NCI-H146 treated with DMSO at 0.1 percent for 48 hours (cell line): Measurements from ENCODE around the gene S1PR2.
A peak's percentile ranks its signal among the peaks of the same experiment; 100 is the strongest.
"Not testable (repeated sequence)": the region's sequence is repeated elsewhere in the genome, so short reads cannot be mapped to it uniquely, and the experiment has no call there.

ENCODE experiments used
- DNase-seq: peaks from one replicate; lab custom pipeline; 2025; ENCODE audit not compliant: unreplicated experiment; lab: John Stamatoyannopoulos, UW

S1PR2 gene

DNA sequence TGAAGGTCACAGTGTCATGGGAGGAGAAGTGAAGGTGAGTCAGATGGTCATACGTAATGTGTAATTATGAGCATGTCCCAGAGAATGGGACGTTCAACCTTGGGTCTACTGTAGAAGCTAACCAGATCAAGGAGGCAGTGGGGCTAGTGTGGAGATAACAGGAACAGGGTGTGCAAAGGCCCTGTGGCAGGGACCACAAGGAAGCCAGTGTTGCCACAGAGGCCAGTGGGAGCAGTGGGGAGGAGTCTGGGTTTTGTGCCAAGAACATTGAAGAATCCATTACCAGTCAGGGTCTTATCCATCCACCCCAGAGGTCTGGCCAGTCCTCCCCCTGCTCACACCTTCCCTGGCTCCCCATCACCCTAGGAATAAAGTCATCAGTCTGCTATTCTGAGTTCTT is 24.2 kb upstream of the S1PR2 start:
- no peak for DNase-seq

DNA sequence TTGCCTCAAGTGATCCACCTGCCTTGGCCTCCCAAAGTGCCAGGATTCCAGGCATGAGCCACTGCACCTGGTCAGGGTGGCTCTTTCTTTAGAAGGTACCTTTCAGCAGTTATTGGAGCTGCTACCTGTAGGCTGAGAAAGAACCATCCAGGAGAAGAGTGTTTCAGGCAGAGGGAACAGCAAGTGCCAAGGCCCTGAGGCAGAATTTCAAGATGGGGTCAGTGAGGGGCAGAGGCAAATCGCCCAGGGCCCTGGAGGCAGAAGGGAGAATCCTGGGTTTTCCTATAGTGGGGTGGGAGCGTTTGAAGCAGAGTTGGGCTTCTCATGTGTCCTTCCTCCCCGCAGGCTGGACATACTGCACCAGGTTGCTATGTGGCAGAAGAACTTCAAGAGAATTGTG is 23.1 kb upstream of the S1PR2 start:
- DNase-seq, result no peak

DNA sequence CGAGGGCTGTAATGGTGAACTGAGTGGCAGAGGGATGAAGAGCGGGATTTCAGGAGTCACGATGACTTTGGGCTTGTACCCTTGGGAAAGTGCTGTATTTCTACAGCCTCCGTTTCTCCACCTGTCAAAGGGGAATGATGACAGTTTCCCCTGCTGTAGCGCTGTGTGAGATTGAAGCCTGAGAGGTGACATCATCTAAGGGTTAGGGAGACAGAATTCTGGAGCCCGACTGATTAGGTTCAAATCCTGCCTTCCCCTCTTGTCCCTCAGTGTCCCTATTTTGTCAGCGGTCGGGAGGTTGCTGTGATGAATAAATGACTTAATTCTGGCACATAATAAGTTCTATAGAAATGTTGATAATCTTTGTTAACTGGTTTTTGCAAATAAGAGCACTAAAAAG is 21.6 kb upstream of the S1PR2 start:
- DNase-seq, result no peak

DNA sequence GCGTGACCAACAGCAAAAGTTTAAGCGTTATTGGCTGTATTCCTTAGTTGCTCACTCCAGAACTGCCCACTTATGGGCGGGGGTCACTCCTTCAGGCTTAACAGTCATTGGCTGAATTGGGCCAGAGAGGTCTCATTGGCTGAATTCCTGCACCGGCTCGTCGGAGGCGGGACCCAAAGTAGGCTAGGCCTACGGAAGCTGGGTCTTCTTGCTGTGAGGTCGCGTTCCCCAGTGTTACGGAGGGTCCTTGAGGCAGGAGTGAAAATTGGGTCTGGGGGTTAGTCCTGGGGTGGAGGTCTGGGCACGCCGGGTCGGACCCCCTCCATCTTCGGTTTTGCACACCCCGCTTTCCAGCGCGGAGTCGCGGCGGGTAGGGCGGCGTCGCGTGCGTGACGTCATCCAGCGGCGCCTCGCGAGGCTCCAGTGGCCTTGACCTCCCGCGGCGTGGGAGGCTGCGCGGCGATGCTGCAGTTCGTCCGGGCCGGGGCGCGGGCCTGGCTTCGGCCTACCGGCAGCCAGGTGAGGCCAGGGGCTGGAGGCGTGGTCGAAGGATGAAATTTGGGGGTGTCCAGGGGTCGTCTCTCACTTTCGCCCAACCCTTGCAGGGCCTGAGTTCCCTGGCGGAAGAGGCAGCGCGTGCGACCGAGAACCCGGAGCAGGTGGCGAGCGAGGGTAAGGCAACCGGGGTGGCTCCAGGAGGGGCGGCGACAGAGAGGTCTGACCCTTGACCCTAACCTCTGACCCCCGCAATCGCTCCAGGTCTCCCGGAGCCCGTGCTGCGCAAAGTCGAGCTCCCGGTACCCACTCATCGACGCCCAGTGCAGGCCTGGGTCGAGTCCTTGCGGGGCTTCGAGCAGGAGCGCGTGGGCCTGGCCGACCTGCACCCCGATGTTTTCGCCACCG is 20.9 kb upstream of the S1PR2 start, which contains the start of gene MRPL4:
Gene MRPL4 (plus strand): TSS at position 423 of the 903 bp plus-strand sequence. CDS start 40 bp downstream, at position 463.
- peak; percentile 99 for DNase-seq

- no peak for DNase-seq
Measured at GRCh38 chr19:10246511-10246910, 15.4 kb upstream of the S1PR2 start.

DNA sequence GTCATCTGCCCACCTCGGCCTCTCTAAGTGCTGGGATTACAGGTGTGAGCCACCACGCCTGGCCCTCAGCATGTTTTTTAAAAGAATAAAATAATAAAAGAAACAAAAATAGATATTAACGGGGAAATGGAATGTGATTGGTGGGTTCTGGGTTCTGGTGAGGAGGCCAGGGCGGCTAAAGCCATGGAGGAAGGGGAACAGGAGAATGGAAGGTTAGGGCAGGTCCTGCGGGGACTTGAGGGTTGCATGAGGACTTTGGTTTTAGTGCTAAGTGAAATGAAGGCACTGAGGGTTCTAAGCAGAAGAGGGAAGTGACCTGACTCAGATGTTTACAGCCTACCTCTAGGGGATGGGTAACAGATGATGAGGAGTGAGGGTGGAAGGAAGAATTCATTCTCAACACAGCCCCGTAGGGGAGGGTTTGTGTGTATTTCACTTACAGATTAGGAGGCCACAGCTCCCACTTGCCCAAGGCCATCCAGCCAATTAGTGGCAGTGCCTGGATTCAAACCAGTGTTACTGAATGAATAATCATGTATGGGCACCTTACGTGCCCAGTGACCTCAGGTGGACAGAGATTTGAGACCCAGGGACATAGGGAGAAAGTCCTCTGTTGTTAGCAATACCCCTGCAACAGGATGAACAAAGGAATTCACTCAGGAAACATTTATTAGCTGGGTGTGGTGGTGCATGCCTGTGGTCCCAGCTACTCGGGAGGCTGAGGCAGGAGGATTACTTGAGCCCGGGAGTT is 14.2 kb upstream of the S1PR2 start:
- no peak for DNase-seq

- DNase-seq, result no peak
Measured at GRCh38 chr19:10243606-10244005, 12.5 kb upstream of the S1PR2 start.

- not testable (repeated sequence) for DNase-seq
Measured at GRCh38 chr19:10241826-10242449, 10.8 kb upstream of the S1PR2 start.

- peak; percentile 98 for DNase-seq
Measured at GRCh38 chr19:10238172-10238783, 7.1 kb upstream of the S1PR2 start.

DNA sequence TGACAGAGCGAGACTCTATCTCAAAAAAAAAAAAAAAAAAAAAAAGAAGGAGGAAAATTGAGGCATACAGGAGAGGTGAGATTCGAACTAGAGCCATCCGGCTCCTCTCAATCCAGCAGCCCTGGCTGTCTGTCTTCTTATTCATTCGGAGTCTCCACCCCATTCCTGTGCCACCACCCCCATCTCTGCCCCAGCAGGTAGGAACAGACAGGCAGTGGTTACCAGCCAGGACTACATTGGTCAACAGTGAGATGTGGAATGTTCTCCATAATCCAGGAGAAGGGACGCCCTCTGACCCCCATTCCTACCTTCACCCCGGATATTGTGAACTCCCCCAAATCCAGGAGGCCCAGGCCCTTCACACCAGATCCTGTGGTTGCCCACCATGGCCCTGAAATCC is 6.6 kb upstream of the S1PR2 start:
- DNase-seq, result no peak

DNA sequence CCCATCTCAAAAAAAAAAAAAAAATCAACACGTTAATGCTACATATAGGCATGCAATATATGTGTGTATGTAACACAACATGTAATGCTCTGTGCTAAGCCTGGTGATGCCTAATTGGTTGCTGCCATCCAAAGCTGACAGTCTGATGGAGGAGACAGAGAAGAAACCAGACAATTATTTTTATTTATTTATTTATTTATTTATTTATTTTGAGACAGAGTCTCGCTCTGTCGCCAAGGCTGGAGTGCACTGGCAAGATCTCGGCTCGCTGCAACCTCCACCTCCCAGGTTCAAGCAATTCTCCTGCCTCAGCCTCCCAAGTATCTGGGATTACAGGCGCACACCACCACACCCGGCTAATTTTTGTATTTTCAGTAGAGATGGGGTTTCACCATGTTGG is 4.3 kb upstream of the S1PR2 start:
- not testable (repeated sequence) for DNase-seq

DNA sequence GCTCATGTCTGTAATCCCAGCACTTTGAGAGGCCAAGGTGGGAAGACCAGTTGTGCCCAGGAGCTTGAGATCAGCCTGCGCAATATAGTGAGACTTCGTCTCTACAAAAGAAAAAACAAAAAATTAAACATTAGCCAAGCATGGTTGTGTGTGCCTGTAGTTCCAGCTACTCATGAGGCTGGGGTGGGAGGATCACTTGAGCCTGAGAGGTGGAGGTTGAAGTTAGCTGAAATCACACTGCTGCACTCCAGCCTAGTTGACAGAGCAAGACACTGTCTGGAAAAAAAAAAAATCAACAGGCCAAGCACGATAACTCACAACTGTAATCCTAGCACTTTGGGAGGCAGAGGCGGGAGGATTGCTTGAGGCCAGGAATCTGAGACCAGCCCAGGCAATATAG is 3.9 kb upstream of the S1PR2 start:
- DNase-seq, result no peak

DNA sequence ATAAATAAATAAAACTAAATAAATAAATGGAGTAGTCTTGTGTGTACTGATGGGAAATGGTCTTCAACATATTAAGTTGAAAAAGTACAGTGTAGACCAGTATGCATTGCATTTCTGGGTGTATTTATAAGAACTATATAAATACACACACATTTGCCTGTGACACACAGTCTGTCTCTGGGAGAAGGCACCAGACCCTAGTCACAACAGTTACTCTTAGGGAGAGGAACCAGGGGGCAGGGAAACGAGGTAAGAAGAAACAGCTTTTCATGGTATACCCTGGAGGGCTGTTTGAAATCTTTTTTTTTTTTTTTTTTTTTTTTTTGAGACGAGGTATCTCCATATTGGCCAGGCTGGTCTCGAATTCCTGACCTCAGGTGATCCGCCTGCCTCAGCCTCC is 2.8 kb upstream of the S1PR2 start:
- DNase-seq, result no peak

DNA sequence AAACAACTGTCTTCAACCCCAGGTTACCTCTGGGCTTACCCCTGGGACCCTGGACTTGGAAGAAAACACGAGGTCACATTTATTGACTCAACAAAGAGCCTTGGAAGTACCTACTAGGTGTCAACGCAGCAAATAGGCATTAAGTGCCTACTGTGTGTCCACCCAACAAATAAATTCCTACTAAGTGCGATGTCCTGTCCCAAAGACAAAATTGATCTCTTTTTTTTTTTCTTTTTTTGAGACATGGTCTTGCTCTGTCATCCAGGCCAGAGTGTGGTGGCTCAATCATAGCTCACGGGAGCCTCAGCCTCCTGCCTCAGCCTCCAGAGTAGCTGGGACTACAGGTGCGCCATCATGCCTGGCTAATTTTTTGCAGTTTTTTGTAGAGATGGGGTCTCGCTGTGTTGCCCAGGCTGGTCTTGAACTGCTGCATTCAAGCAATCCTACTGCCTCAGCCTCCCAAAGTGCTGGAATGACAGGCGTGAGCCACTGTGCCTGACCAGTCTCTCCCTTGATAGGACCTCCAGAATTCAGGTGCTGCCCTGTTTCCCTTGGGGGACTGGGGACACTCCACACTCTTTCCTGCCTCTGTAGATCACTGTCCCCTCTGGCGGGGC is 589 bp upstream of the S1PR2 start:
- DNase-seq, result no peak

DNA sequence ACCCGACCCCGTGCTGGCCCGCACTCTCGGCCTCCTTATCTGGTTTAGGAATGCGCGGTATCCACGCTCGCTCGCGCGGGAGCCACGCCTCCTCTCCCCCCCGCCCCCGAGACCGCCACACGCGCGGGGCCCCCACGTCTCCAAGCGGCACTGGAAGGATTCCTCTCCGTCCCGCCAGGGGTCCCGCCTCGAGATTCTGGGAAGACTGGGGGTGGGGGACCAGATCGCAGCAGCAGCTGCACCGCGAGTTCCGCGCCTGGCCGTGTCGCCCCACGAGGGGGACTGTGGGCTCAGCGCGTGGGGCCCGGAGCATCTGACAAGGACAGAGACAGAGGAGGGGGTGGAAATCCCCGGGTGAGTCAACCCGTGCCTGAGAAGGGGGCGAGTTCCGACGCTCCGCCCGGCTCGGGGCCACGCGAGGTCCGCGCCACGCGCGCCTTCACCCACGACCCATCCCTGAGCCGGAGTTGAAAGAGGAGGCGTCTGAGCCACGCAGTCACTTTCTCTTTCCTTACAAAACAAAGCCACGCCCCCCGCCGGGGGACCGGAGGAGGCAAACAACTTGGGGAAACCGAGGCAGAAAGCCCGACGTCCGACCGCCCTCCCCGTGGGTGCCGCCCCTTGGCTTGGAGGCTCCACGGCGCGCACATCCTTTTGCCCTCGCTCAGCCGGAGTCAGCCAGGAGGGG is 814 bp downstream of the S1PR2 start:
- DNase-seq, result peak; percentile 19

DNA sequence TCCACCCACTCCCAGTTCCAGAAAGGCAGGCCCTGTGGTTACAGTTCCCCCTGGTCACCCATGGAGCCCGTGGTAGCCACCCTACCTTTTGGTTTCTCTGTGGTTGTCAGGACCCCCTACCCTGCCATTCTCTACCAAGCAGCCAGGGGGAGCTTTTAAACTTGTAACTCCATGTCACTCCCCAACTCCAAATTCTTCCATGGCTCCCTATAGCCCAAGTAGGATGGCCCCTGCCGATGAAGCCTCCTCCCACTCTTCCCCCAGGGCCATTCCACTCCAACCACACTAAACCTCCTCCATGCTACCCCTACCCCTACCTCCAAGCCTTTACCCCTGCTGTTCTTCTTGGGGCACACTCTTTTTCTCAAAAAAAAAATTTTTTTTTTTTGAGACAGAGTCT is 2.2 kb downstream of the S1PR2 start:
- no peak for DNase-seq

DNA sequence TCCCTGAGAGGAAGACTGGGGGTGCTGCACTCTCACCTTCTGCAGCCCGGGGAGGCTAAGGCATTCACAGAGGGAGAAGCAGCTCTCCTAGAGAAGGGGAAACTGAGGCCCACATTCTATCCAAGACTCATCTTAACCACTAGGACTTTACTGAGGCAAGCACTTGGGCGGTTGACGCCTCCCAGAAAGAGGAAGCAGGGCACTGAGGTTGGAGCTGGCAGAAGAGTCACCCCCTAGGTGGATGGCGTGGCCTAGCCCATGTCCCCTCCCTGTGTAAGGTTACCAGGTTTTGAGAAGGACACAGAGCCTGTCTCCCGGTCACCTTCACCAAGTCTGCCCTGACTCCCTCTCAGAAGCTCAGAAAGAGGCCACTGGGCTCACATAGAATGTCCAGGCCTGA is 2.7 kb downstream of the S1PR2 start:
- DNase-seq, result no peak

DNA sequence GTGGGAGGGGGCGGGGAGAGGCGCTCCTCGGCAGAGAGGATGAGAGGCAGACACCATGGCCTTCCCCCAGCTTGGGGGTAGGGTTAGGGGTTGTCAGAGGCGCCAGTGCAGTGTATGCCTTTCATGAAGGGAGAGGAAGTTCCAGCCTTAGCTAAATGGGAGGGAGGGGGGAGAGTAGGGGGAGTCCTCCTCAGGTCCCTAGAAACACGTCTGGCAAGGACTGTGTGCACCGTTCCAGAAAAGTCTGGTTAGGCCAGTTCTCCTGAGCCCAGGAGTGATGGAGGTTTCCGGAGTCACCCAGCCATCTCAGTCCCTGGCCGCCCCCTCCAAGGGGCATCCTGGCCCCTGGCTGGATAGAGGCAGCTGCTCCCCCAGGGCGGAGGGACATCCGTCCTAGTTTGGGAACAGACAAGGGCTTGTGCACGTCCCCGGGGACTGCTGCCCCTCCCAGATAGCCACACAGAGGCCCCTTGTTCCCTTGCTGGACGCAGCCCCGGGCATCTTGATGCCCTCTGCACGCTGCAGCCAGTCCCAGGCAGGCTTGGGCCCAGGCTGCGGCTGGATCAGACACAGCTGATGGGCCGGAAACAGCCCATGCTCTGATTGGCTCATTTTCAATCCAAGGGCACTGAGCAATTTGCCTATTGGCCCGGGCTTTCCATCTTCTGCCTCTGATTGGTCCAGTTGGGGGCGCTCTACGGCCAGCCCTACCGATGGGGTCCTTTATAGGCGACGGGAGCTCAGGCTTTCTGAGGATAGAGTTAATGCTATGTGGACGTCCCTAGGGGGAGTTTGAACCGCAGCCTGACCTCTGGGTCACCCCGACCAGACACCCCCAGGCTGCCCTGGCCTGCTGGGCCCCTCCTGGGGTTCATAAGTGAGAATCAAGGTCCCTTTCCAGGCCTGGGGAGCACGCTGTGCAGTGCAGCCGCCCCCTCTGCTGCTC is 3.8 kb downstream of the S1PR2 start:
- DNase-seq, result no peak

DNA sequence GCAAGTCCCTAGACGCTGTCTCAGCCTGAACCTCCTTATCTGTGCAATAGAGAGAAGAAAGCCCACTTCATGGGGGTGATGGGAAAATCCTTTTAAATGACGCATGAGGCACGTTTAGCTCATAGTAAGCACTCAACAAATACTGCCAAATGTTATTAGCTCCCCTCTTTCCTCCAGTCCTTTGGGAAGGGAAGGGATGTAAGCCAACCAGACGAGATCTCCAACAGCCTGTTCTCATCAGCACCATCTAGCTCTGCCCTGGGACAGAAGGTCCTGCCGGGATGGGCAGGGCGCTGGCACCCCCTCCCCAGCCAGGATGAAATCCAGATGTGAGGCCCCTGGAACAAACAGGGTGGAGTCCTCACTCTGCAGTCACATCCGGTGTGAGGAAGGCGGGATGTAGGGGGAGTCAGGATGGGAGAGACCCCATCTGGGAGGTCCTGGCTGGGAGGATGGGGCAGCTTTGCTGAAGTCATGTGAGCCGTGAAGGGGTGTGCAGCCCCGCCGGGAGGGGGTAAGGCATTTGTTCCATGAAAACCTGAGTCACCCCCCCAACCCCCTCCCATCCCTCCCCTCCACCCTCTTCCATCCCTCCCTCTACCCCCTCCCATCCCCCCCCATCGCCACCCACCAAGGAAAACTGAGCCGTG is 4.6 kb downstream of the S1PR2 start:
- DNase-seq, result no peak
